Aorta (tissue), 5 donors: Measurements from ENCODE around the gene SEC22C. TPM values are rescaled to one million over a fixed set of nuclear protein-coding genes. Genes with fewer than 3 reads are reported as not detected.

Source experiments
- ATAC-seq: fragments of 200-7000 bp; cut with Tn5 transposase; one replicate; pipeline ENCODE4 v1.9.1; 2022; ENCODE audit warnings: moderate library complexity; ENCODE audit not compliant: low FRiP score
- DNase-seq, 2 donors: peaks; one replicate each; pipeline ENCODE4 v3.0.0-alpha.2; 2020
- H3K27ac ChIP-seq, 2 donors: one replicate each; pipeline ENCODE4 v1.5.1; 2013; ENCODE audit warnings: low read length in 2 of 2, mild to moderate bottlenecking in 2 of 2, moderate library complexity in 2 of 2, control low read depth in 1 of 2, inconsistent platforms in 1 of 2, low read depth in 1 of 2
- H3K27me3 ChIP-seq, 2 donors: one replicate each; pipeline ENCODE4 v1.6.1; 2013; ENCODE audit warnings: control low read depth in 1 of 2, low read length in 1 of 2, mild to moderate bottlenecking in 1 of 2, moderate library complexity in 1 of 2; ENCODE audit not compliant: insufficient read depth in 2 of 2, control insufficient read depth in 1 of 2
- H3K36me3 ChIP-seq, 2 donors: one replicate each; pipeline ENCODE4 v1.6.1; 2013; ENCODE audit warnings: control low read depth in 1 of 2, low read length in 1 of 2, mild to moderate bottlenecking in 1 of 2; ENCODE audit not compliant: insufficient read depth in 2 of 2, control insufficient read depth in 1 of 2
- H3K4me1 ChIP-seq, 2 donors: one replicate each; pipeline ENCODE4 v1.6.1; 2013; ENCODE audit warnings: low read length in 2 of 2, control low read depth in 1 of 2, mild to moderate bottlenecking in 1 of 2, moderate library complexity in 1 of 2; ENCODE audit not compliant: insufficient read depth in 2 of 2, control insufficient read depth in 1 of 2
- H3K4me3 ChIP-seq, 2 donors: one replicate each; pipeline ENCODE4 v1.5.1; 2013; ENCODE audit warnings: low read length in 2 of 2, control low read depth in 1 of 2, mild to moderate bottlenecking in 1 of 2
- H3K9me3 ChIP-seq: one replicate; pipeline ENCODE4 v1.6.1; 2013; ENCODE audit warnings: mild to moderate bottlenecking, low read length; ENCODE audit not compliant: control insufficient read depth
- WGBS, 2 donors: extraction: QIAGEN DNeasy Blood & Tissue Kit; methylation state at CpG; one replicate each; pipeline ENCODE4 v1.1.7; 2013; 5-methylcytosine and 5-hydroxymethylcytosine counted together
- intact Hi-C, 2 donors: fragments of 100-400 bp; cut with DNase I; formaldehyde crosslinking; loops; one replicate each; pipeline versions ENCODE4 v1.14.2 to v1.15.0; 2022
- polyA plus RNA-seq, 2 donors: library from polyadenylated mRNA; stranded (reverse); fragments of 200-250 nt; gene quantifications; one replicate each; pipeline ENCODE4 v1.2.3, GENCODE V29; 2013
- total RNA-seq, 2 donors: library from RNA; stranded (reverse); fragmentation: NEBNext Ultra II Directional; extraction: Animal tissue kit (Norgen Biotek cat#: 25700); gene quantifications; one replicate each; pipeline ENCODE4 v1.2.1, GENCODE V29; 2021
- donor health status: healthy with polysubstance abuse.
- donor health status: Bipolar disorder and iron deficiency.
- donor health status: DM: no; HTN: no; CAD: no.
- donor health status: DM: no; HTN: no; CAD: no.
- donor health status: DM: yes; HTN: yes; CAD: no.

SEC22C gene
- total and polyA plus RNA-seq, 4 donors: 43.6 to 58.6 (median 50.5) TPM

DNA sequence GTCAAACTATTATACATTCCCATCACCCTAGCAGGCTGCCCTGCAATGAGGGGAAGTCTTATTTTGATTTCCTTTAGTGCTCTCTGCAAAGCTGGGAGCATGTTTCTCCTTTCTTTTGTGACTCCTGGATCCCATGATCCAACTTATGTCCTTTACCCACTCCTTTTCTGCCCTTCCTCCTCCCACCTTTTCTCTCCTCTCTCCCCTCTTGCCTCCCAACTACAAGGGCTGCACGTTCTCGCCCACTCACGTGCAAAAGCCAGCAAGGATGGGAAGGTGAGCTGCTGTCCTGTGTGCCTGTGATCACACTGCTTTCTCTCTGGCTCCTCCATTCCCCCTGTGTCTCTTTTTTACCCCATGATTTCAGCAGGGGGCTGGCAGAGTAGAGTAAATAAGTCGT, 73.2 kb downstream of the SEC22C start:
- Histone ChIP-seq H3K27ac (no peak overlapping the region), H3K4me3 (no peak overlapping the region), H3K36me3 (no peaks in the 10 kb centered on the region), H3K9me3 (no peaks in the 10 kb centered on the region), H3K4me1 (no peaks in the 10 kb centered on the region), H3K27me3 (no peaks in the 10 kb centered on the region)
- WGBS, 2 donors: 85 to 95% methylated on average over 4 of the region's 4 CpGs
- no peak for ATAC-seq
- intact Hi-C loops: no loop called here
- DNase-seq: no peak

DNA sequence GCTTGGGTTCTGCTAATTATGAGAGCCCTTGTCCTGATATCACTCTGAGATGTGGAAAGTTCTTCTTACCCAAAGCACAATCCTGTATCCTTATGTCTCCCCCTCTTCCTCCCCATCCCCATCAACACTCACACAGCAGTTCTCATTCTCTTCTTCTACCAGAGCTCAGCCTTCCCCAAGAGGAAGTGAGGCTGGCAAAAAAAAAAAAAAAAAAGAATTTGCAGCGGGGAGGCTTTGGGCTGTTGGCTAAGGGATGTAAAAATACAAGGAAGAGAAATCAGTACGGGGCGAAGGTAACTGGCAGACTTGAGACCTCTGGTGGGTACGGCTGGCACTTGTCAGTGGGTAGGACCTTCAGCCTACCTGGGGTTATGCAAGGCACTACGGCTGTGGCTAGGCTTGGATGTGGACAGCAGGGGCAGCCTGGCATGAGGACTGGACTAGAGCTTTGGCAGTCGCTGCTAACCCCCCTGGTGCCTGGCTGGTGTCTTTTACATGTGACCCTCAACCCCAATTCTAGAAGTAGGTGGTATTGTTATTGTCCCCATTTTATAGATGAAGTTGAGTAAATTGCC, 73.9 kb downstream of the SEC22C start:
- H3K27ac ChIP-seq: no peak overlapping the region

DNA sequence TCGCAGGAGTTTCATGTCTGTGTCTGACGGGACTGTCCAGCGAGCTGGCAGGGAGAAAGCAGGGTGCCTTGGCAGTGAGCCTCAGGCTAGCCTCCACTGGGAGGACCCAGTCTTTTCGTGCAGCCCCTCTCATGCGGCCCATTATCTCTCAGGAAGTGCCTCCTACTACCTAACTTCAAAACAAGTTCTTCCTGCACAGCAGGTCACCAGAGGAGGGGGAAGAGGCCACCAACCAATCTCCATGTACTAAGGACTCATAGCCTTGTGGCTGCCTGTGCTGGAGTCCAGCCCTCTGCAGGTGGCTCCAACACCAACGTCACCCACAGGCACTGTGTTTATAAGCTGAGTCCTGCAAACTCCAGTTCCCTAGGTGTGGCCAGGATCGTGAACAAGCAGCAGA, 74.5 kb downstream of the SEC22C start:
- WGBS, 2 donors: 59 to 60% methylated on average over 7 of the region's 7 CpGs
- DNase-seq: peak; percentile 30 to 59
- intact Hi-C loops: no loop called here
- Histone ChIP-seq H3K27me3 (no peaks in the 10 kb centered on the region), H3K4me1 (no peaks in the 10 kb centered on the region), H3K36me3 (no peaks in the 10 kb centered on the region), H3K27ac (no peak overlapping the region), H3K4me3 (no peak overlapping the region), H3K9me3 (no peaks in the 10 kb centered on the region)
- no peak for ATAC-seq

More for the DNA sequence above, 73.9 kb downstream of the SEC22C start:
- no peaks in the 10 kb centered on the region for H3K4me1 ChIP-seq
- H3K27me3 ChIP-seq: no peaks in the 10 kb centered on the region
- no peak overlapping the region for H3K4me3 ChIP-seq
- peak in 1 of 2 donors; percentile 41 for DNase-seq
- no peak for ATAC-seq
- no peaks in the 10 kb centered on the region for H3K9me3 ChIP-seq
- WGBS, 2 donors: 74% methylated on average over 6 of the region's 6 CpGs
- intact Hi-C loops: no loop called here
- H3K36me3 ChIP-seq: no peaks in the 10 kb centered on the region

DNA sequence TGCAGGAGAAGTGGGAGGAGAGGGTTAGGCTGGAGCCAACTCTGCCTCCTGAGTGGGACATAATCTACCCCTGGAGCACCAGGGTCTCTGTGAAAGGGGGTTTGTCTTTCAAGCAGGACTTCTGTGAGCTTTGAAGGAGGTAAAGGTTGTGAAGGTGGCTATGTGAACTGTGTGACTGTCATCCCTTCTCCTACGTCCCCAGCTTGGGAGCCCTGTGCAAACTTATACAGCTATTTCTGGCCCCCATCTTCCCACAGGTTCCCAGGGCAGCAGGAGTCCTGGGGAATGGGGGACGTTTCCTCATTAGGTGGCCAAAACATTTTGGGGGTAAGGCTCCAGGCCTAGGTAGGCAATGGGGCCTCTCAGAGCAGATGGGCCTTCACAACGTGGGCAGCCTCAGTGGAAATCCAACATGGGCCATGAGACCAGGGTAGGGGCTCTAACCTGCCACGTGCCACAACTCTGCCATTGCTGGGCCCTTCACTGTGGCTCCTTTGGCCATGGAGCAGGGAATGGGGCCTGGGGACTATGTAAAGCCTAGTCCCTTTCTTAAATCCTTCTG, 75.8 kb downstream of the SEC22C start:
- H3K9me3 ChIP-seq: no peaks in the 10 kb centered on the region
- WGBS, 2 donors: 89 to 91% methylated on average over 4 of the region's 4 CpGs
- DNase-seq (peak; percentile 11 to 39), ATAC-seq (no peak)
- intact Hi-C loops: no loop called here
- H3K4me1 ChIP-seq: no peaks in the 10 kb centered on the region
- no peaks in the 10 kb centered on the region for H3K27me3 ChIP-seq
- no peak overlapping the region for H3K4me3 ChIP-seq
- no peak overlapping the region for H3K27ac ChIP-seq
- no peaks in the 10 kb centered on the region for H3K36me3 ChIP-seq

DNA sequence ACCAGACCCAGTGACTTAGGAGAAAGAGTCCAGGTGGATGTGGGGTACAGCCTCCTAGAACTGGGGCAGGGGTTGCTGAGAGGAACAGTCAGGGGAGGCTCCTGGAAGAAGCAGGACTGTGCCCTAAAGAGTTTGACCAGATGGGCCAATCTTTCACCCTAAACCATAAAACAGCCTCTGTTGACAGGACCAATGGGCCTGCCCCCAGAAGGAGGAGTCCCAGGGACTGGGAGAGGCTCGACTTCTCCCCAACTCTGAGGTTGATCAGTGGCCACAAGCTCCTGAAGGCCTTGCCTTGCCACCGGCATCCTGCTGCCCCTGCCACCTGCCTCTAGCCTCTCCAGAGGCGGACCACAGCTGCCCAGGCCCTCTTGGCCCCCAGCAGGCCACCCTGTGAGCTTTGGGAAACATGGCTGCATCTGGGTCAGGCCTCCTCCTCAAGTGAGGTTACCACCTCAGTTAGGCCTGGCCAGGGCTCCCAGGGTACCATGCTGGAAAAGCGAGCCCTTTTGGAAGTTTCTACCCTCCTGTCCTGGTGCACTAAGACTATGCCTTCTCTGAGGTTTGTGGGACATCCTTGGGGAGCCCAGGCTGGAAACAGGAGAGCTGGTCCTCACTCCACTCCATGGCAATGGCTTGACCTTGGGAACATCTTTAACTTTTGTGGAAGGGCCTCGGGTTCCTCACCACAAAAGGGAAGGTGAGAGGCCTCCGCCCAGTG, 76.5 kb downstream of the SEC22C start:
- Histone ChIP-seq H3K9me3 (no peaks in the 10 kb centered on the region), H3K27ac (no peak overlapping the region), H3K36me3 (no peaks in the 10 kb centered on the region), H3K4me1 (no peaks in the 10 kb centered on the region), H3K4me3 (no peak overlapping the region), H3K27me3 (no peaks in the 10 kb centered on the region)
- ATAC-seq (no peak), DNase-seq (peak in 1 of 2 donors; percentile 68)
- WGBS, 2 donors: 94 to 98% methylated on average over 6 of the region's 6 CpGs
- intact Hi-C loops: no loop called here

DNA sequence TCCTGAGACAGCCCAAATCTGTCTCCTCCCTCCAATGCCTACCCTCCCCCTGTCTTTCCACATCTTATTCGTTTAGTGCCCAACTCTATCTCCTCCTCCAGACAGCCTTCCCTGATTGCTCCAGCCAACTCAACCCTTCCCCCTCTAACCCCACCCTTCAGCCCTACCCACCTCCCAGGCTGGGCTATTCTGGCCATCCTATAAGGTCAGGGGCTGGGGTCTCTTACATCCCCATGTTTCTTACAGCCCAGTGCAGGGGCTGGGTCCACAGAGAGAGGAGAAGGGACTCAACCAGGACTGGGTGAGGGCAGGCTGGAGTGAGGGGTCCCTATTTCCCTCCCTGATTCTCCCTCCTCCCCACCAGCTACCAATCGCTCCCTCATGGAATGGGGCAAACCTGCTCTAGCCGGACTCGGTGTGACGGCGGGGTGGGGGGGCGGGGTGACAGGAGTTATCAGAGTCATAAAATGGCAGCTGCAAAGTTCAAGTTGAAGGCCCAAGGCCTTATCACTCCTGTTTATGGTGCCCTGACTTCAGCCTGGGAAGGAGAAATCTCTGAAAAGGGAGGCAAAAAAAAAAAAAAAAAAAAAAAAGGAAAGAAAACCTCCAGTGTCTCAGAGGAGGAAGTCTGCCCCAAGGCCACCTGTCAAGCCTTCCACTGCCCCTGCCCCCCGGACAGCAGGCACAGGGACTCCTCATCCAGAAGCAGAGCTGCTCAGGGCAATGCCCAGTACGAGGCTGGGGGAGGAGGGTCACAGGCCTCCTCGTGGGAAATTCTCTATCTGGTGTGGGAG, 77.2 kb downstream of the SEC22C start:
- no peak overlapping the region for H3K4me3 ChIP-seq
- H3K36me3 ChIP-seq: no peaks in the 10 kb centered on the region
- no peaks in the 10 kb centered on the region for H3K27me3 ChIP-seq
- H3K4me1 ChIP-seq: no peaks in the 10 kb centered on the region
- ATAC-seq: no peak
- H3K9me3 ChIP-seq: no peaks in the 10 kb centered on the region
- intact Hi-C loops: loop anchor here (5.0 kb wide), 2 partner anchors 43 to 248 kb away; no protein-coding TSS in a partner anchor
- DNase-seq: peak in 1 of 2 donors; percentile 64
- H3K27ac ChIP-seq: no peak overlapping the region
- WGBS, 2 donors: 83 to 85% methylated on average over 9 to 10 of the region's 10 CpGs

DNA sequence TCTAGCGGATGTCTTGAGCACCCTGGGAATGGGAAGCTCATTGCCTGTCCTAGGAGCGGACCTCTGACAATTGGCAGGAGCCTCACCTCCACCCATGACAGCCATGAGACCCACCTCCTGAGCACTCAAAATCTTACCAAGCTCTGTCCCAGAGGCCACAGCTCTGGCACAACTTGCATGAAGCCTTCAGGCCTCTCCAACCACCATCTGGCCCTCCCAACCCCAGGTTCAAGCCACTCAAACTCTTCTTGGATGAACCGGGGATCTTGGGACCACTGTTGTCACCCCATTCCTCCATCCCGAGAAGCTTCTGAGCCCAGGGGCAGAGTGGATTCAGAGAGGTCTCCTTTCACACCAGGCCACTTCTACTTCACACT, 77.8 kb downstream of the SEC22C start:
- no peak for ATAC-seq
- Histone ChIP-seq H3K27me3 (no peaks in the 10 kb centered on the region), H3K36me3 (no peaks in the 10 kb centered on the region), H3K27ac (no peak overlapping the region), H3K4me1 (no peaks in the 10 kb centered on the region), H3K4me3 (no peak overlapping the region), H3K9me3 (no peaks in the 10 kb centered on the region)
- WGBS, 2 donors: 96 to 99% methylated on average over 4 of the region's 4 CpGs
- intact Hi-C loops: loop anchor here (2.0 to 5.0 kb wide), 3 partner anchors 43 to 248 kb away; no protein-coding TSS in a partner anchor
- DNase-seq: peak in 1 of 2 donors; percentile 31

DNA sequence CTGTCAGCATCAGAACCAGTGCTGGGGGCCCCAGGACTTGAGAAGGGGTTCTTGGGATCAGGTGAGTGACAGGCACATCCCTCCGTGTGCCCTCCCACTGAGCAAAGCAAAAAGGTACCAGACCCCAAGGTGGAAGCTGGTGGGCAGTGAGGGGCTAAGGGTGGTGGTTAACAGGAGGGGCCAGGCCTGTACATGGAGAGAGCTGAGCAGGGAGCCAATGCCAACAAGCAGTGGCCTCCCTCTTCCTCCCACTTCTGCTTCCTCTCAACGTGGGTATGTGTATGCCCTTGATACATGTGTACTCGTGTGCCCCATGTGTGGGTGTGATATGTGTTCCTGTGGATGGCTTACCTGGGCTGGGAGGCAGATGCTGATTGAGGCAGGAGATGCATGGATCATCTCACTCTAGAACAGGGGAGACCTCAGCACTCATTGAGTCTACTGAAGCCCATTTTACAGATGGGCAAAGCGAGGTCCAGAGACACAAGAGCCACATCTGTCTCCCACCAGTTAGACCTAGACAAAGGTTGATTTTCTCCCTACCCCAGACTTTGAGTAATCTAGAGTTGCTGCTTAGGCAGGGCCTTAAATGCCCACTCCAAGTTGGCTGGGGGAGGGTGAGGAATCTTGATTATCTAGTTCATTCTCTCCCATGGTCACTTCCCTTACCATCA, 78.4 kb downstream of the SEC22C start:
- DNase-seq (no peak), ATAC-seq (no peak)
- H3K9me3 ChIP-seq: no peaks in the 10 kb centered on the region
- no peaks in the 10 kb centered on the region for H3K27me3 ChIP-seq
- H3K27ac ChIP-seq: no peak overlapping the region
- WGBS, 2 donors: 68% methylated on average over 4 of the region's 4 CpGs
- H3K4me1 ChIP-seq: no peaks in the 10 kb centered on the region
- no peak overlapping the region for H3K4me3 ChIP-seq
- H3K36me3 ChIP-seq: no peaks in the 10 kb centered on the region
- intact Hi-C loops: loop anchor here (2.0 to 5.0 kb wide), 3 partner anchors 43 to 249 kb away; no protein-coding TSS in a partner anchor
